Caco-2 (cell line): ENCODE data around the gene ACIN1. TPM values are rescaled to one million over a fixed set of nuclear protein-coding genes. Genes with fewer than 3 reads are reported as not detected.

Experiments used
- BruUV-seq: library from RNA; stranded (reverse); fragments of 400-500 nt; replicated peaks from 2 replicates; lab custom pipeline; 2021; lab: Mats Ljungman, UMichigan
- CTCF ChIA-PET: fragments of 300-600 bp; sonication (Branson Sonifier 250); formaldehyde crosslinking; loops from one replicate; lab custom pipeline; 2022; ENCODE audit warnings: antibody characterized with exemption; lab: Charles Lee
- POLR2A ChIA-PET: fragments of 300-600 bp; sonication (Branson Sonifier 250); formaldehyde crosslinking; loops from one replicate; lab custom pipeline; 2022; ENCODE audit warnings: antibody characterized with exemption; lab: Charles Lee
- DNase-seq, 2 experiments: peaks; one replicate each; pipeline versions ENCODE4 v3.0.0 to v3.0.0-alpha.2; 2020 to 2022
- H3K27me3 ChIP-seq: replicated peaks from 2 replicates; pipeline ENCODE4 v1.6.0; 2011; ENCODE audit warnings: low read length; ENCODE audit not compliant: control insufficient read depth, insufficient read depth
- H3K36me3 ChIP-seq: 2 replicates; pipeline ENCODE4 v1.5.1; 2011; ENCODE audit warnings: low read length; ENCODE audit not compliant: control insufficient read depth, insufficient read depth
- H3K4me1 ChIP-seq: fragments of 250-450 bp; sonication (Bioruptor Pico); 2 replicates; pipeline ENCODE4 v1.5.1; 2020; ENCODE audit warnings: mild to moderate bottlenecking
- H3K4me3 ChIP-seq: 2 replicates; pipeline ENCODE4 v1.5.1; 2011; ENCODE audit warnings: low read depth, mild to moderate bottlenecking, control low read depth, low read length
- H3K9me3 ChIP-seq: fragments of 250-450 bp; sonication (Bioruptor Pico); 2 replicates; pipeline ENCODE4 v1.5.1; 2020; ENCODE audit warnings: mild to moderate bottlenecking, moderate library complexity
- H3K27ac Mint-ChIP-seq: one replicate; pipeline ENCODE4 v1.8.0; 2022; ENCODE audit warnings: mixed read lengths; ENCODE audit not compliant: unreplicated experiment
- H3K27me3 Mint-ChIP-seq: one replicate; pipeline ENCODE4 v1.8.0; 2022; ENCODE audit warnings: mixed read lengths; ENCODE audit not compliant: insufficient read depth, unreplicated experiment
- H3K36me3 Mint-ChIP-seq: one replicate; pipeline ENCODE4 v1.8.0; 2022; ENCODE audit warnings: mild to moderate bottlenecking, mixed read lengths; ENCODE audit not compliant: insufficient read depth, unreplicated experiment
- H3K4me1 Mint-ChIP-seq: one replicate; pipeline ENCODE4 v1.8.0; 2022; ENCODE audit warnings: low read depth, mixed read lengths; ENCODE audit not compliant: unreplicated experiment
- H3K4me3 Mint-ChIP-seq: one replicate; pipeline ENCODE4 v1.8.0; 2022; ENCODE audit warnings: mild to moderate bottlenecking, moderate library complexity, mixed read lengths; ENCODE audit not compliant: unreplicated experiment
- H3K9me3 Mint-ChIP-seq: one replicate; pipeline ENCODE4 v1.8.0; 2022; ENCODE audit warnings: mixed read lengths; ENCODE audit not compliant: unreplicated experiment
- intact Hi-C: fragments of 100-400 bp; cut with micrococcal nuclease; formaldehyde crosslinking; loops from one replicate; pipeline ENCODE4 v1.10.0; 2022; ENCODE audit not compliant: unreplicated experiment
- total RNA-seq: library from RNA; stranded (reverse); gene quantifications from 2 replicates; pipeline ENCODE4 v1.2.3, GENCODE V29; 2022
- TF ChIP-seq, protein P1 (sequence below), 2 experiments: fragments of 200-600 bp in 1 of 2; IDR thresholded peaks; 1 replicate in 1 of 2; 2 replicates in 1 of 2; pipeline versions ENCODE4 v1.5.1 to v1.8.0; 2011 to 2022; ENCODE audit warnings: antibody characterized with exemption in 1 of 2, control low read depth in 1 of 2, inconsistent platforms in 1 of 2, low read depth in 1 of 2, low read length in 1 of 2, mild to moderate bottlenecking in 1 of 2, moderate library complexity in 1 of 2; ENCODE audit not compliant: insufficient read depth in 1 of 2, severe bottlenecking in 1 of 2, unreplicated experiment in 1 of 2

The ACIN1 gene
- total RNA-seq, 1 experiment from 2014 or later = 193 TPM

DNA sequence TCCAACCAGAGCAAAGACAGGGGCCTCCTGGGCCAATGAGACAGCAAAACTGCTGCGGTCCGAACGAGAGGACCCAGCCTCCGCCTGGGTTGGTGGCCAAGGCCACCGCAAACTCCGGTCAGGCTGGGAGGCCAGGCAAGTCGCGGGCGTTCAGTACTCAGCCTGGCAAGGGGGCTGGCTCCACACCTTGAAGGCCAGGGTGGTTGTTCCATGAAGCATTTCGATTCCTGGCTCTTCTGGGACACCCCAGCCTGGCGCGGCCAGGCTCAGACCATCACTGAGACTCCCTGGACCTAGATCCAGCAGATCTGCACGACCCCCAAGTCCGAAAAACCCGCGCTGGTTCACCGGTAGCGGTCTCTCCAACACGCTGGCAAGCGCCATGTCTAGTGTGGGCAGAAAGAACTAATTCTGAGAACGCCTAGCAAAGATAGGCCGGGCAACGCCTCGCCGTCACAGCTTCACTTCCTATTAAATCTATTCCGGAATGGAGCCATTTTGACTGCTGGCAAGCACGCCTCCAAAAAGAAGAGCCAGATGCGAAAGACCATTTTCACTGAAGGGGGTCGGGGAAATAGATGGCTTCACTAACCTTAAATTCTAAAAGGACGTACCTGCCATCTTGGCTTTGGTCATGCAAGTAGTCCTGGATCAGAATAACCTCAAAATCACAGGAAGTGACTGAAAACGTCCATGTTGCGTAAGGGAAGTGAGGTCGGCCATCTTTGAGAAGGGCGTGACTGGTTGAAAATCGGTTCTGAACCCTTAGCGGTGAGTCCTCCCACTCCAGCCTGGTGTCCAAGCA, 60.2 kb downstream of the ACIN1 start, which contains the start of gene PSMB5:
Gene PSMB5, minus strand, starts transcription at position 403 of the 805 bp plus-strand sequence. Its CDS starts 19 bp downstream, at position 384.
- no peaks in the 10 kb centered on the region for H3K9me3 Mint-ChIP-seq
- Histone ChIP-seq H3K4me1 (peaks cover 6% of the 10 kb centered on the region), H3K9me3 (no peaks in the 10 kb centered on the region), H3K4me3 (peak within 1 kb of the TSS; percentile 72), H3K36me3 (peaks cover 2% of the 10 kb centered on the region; the same call in 1 of the 2 replicates), H3K27me3 (no peaks in the 10 kb centered on the region)
- H3K27me3 Mint-ChIP-seq = no peaks in the 10 kb centered on the region
- H3K36me3 Mint-ChIP-seq = peaks cover 46% of the 10 kb centered on the region
- H3K4me1 Mint-ChIP-seq = peaks cover 7% of the 10 kb centered on the region
- H3K27ac Mint-ChIP-seq = peak within 1 kb of the TSS; percentile 99
- DNase-seq = peak; percentile 89 to 95
- ChIA-PET CTCF (interaction anchor here (0.5 to 1.5 kb wide), 7 partner anchors 28 to 527 kb away, joined by 3 to 7 read pairs (median 4); no protein-coding TSS in a partner anchor), POLR2A (interaction anchor here (0.6 to 1.0 kb wide), 5 partner anchors 11 to 395 kb away, joined by 3 to 4 read pairs (median 3); no protein-coding TSS in a partner anchor)
- intact Hi-C loops = loop anchor here (2.0 kb wide), 1 partner anchor 28 kb away; no protein-coding TSS in a partner anchor
- no TSS peak for BruUV-seq
- TF ChIP-seq, protein P1, sequence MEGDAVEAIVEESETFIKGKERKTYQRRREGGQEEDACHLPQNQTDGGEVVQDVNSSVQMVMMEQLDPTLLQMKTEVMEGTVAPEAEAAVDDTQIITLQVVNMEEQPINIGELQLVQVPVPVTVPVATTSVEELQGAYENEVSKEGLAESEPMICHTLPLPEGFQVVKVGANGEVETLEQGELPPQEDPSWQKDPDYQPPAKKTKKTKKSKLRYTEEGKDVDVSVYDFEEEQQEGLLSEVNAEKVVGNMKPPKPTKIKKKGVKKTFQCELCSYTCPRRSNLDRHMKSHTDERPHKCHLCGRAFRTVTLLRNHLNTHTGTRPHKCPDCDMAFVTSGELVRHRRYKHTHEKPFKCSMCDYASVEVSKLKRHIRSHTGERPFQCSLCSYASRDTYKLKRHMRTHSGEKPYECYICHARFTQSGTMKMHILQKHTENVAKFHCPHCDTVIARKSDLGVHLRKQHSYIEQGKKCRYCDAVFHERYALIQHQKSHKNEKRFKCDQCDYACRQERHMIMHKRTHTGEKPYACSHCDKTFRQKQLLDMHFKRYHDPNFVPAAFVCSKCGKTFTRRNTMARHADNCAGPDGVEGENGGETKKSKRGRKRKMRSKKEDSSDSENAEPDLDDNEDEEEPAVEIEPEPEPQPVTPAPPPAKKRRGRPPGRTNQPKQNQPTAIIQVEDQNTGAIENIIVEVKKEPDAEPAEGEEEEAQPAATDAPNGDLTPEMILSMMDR (IDR thresholded peaks at IDR 0.05; ENCODE audit: insufficient read depth in 1 of 2, low read depth in 1 of 2, low read length in 1 of 2, severe bottlenecking in 1 of 2, unreplicated experiment in 1 of 2) = no peak
- H3K4me3 Mint-ChIP-seq = peak within 1 kb of the TSS; percentile 98

DNA sequence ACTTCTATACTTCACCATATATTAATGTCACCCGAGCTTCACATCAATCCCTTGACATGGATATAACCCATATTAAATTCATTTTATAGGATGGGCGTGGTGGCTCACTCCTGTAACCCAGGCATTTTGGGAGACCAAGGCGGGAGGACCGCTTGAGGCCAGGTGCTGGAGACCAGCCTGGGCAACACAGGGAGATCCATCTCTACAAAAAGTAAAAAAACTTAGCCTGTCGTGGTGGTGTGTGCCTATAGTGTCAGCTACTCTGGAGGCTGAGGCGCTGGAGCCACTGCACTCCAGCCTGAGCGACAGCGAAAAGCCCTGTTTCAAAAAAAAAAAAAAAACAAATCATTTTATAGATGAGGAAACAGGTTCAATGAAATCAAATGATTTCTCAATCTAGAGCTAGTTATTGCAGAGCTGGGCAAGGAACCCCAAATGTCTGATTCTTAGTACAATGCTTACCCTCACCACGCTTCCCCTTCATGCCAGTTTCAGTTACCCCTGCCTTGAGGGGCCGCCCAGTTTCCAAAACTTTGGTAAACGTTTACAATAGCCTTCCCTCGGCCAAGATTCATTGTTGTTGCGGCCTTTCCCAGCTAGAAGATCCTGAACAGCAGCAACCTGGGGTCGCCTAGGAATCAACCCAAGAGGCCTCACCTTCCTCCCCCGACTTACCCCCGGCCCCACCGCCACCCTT, 61.0 kb downstream of the ACIN1 start:
- Mint-ChIP-seq H3K27ac (peak overlapping the region; percentile 99), H3K9me3 (no peaks in the 10 kb centered on the region), H3K36me3 (peaks cover 53% of the 10 kb centered on the region), H3K27me3 (no peaks in the 10 kb centered on the region), H3K4me3 (peak overlapping the region; percentile 98), H3K4me1 (peaks cover 7% of the 10 kb centered on the region)
- DNase-seq = no peak
- Histone ChIP-seq H3K36me3 (peaks cover 2% of the 10 kb centered on the region; the same call in 1 of the 2 replicates), H3K9me3 (no peaks in the 10 kb centered on the region), H3K4me3 (peak overlapping the region; percentile 72), H3K4me1 (peaks cover 6% of the 10 kb centered on the region), H3K27me3 (no peaks in the 10 kb centered on the region)
- intact Hi-C loops = loop anchor here (2.0 kb wide), 1 partner anchor 27 kb away; no protein-coding TSS in a partner anchor
- TF ChIP-seq, protein P1 (IDR thresholded peaks at IDR 0.05; ENCODE audit: insufficient read depth in 1 of 2, low read depth in 1 of 2, low read length in 1 of 2, severe bottlenecking in 1 of 2, unreplicated experiment in 1 of 2) = no peak
- ChIA-PET POLR2A (interaction anchor here (0.5 to 1.0 kb wide), 5 partner anchors 12 to 396 kb away, joined by 3 to 4 read pairs (median 3); no protein-coding TSS in a partner anchor), CTCF (interaction anchor here (0.5 to 1.5 kb wide), 8 partner anchors 27 to 528 kb away, joined by 3 to 7 read pairs (median 4); no protein-coding TSS in a partner anchor)
- TSS peak; percentile 69 for BruUV-seq
